NCI-H2081 treated with DMSO at 0.1 percent for 48 hours (cell line): ENCODE measurements around the gene GRM7.

ENCODE experiments used
- DNase-seq: peaks from one replicate; lab custom pipeline; 2025; lab: John Stamatoyannopoulos, UW

The GRM7 gene

GRCh38 chr3:7728566-7729519, 867.9 kb downstream of the GRM7 start:
- DNase-seq = no peak

- DNase-seq = no peak
Measured at GRCh38 chr3:7733933-7734332, 873.0 kb downstream of the GRM7 start.

GRCh38 chr3:7734456-7734855, 873.5 kb downstream of the GRM7 start:
- no peak for DNase-seq

GRCh38 chr3:7737263-7737662, 876.3 kb downstream of the GRM7 start:
- no peak for DNase-seq

GRCh38 chr3:7739754-7740153, 878.8 kb downstream of the GRM7 start:
- DNase-seq = no peak

- no peak for DNase-seq
Measured at GRCh38 chr3:7740458-7740857, 879.5 kb downstream of the GRM7 start.

GRCh38 chr3:7744850-7745249, 883.9 kb downstream of the GRM7 start:
- no peak for DNase-seq

GRCh38 chr3:7745711-7746110, 884.8 kb downstream of the GRM7 start:
- DNase-seq = no peak

- no peak for DNase-seq
Measured at GRCh38 chr3:7749931-7750695, 889.2 kb downstream of the GRM7 start.

- DNase-seq = no peak
Measured at GRCh38 chr3:7752005-7752404, 891.1 kb downstream of the GRM7 start.

GRCh38 chr3:7754653-7755441, 893.9 kb downstream of the GRM7 start:
- no peak for DNase-seq

GRCh38 chr3:7759630-7760029, 898.7 kb downstream of the GRM7 start:
- no peak for DNase-seq

GRCh38 chr3:7760718-7761117, 899.8 kb downstream of the GRM7 start:
- DNase-seq = no peak

- DNase-seq = no peak
Measured at GRCh38 chr3:7764115-7764514, 903.2 kb downstream of the GRM7 start.

GRCh38 chr3:7766530-7766929, 905.6 kb downstream of the GRM7 start:
- no peak for DNase-seq

- DNase-seq = no peak
Measured at GRCh38 chr3:7779331-7779730, 918.4 kb downstream of the GRM7 start.

- no peak for DNase-seq
Measured at GRCh38 chr3:7781395-7781794, 920.5 kb downstream of the GRM7 start.

- no peak for DNase-seq
Measured at GRCh38 chr3:7787871-7788828, 927.2 kb downstream of the GRM7 start.

- DNase-seq = no peak
Measured at GRCh38 chr3:7788881-7789280, 928.0 kb downstream of the GRM7 start.

- no peak for DNase-seq
Measured at GRCh38 chr3:7789324-7789723, 928.4 kb downstream of the GRM7 start.

GRCh38 chr3:7790141-7790540, 929.2 kb downstream of the GRM7 start:
- DNase-seq = no peak
